Stimulated activated CD8-positive, alpha-beta memory T cell treated with anti-CD3 and anti-CD28 coated beads, Interleukin-15, amount 100 ng/mL, for 4 hours (primary cell): ENCODE measurements around the gene POLD2.

Experiments used
- DNase-seq, 2 donors: peaks; one replicate each; pipeline ENCODE4 v3.0.0-alpha.2; 2020; ENCODE audit warnings: low read depth in 2 of 2

The POLD2 gene

GRCh38 chr7:44065431-44066110 lies 57.8 kb downstream of the POLD2 start, which contains the start of gene PGAM2:
Gene PGAM2 (minus strand): TSS chr7:44065567. CDS start chr7:44065529, 38 bp downstream.
- DNase-seq = no peak

GRCh38 chr7:44064791-44065430 lies 58.4 kb downstream of the POLD2 start:
- no peak for DNase-seq
